GM12878 (cell line): ENCODE measurements around the gene EFHD2. TPM values are rescaled to one million over a fixed set of nuclear protein-coding genes. Genes with fewer than 3 reads are reported as not detected.
A peak's percentile ranks its signal among the peaks of the same experiment; 100 is the strongest.

Experiments used
- BACH1 ChIP-seq: fragments of 450-650 bp; IDR thresholded peaks from 2 replicates; pipeline ENCODE4 v1.6.1; 2017; ENCODE audit warnings: mild to moderate bottlenecking, borderline replicate concordance
- BCL11A ChIP-seq: IDR thresholded peaks from 2 replicates; pipeline ENCODE4 v1.6.1; 2011; ENCODE audit warnings: low read depth, low read length
- BMI1 ChIP-seq: fragments of 450-650 bp; IDR thresholded peaks from 2 replicates; pipeline ENCODE4 v1.6.1; 2016; ENCODE audit warnings: mild to moderate bottlenecking, moderate library complexity, borderline replicate concordance
- CREB1 ChIP-seq: IDR thresholded peaks from 2 replicates; pipeline ENCODE4 v1.6.1; 2012; ENCODE audit warnings: low read depth, mild to moderate bottlenecking, inconsistent platforms
- DPF2 ChIP-seq: fragments of 450-650 bp; IDR thresholded peaks from 2 replicates; pipeline ENCODE4 v1.6.1; 2017; ENCODE audit warnings: mild to moderate bottlenecking
- EED ChIP-seq: sonication (generic); IDR thresholded peaks from 2 replicates; pipeline ENCODE4 v1.6.1; 2016; ENCODE audit warnings: antibody characterized with exemption, low read depth
- EP300 ChIP-seq, 2 experiments: fragments of 150-350 bp in 1 of 2; IDR thresholded peaks; 2 replicates each; pipeline ENCODE4 v1.6.1; 2011 to 2012; ENCODE audit warnings: low read depth in 2 of 2, low read length in 2 of 2, borderline replicate concordance in 1 of 2, improper control_type of control experiment in 1 of 2, inconsistent platforms in 1 of 2; ENCODE audit not compliant: control insufficient read depth in 1 of 2
- ESRRA ChIP-seq: IDR thresholded peaks from 2 replicates; pipeline ENCODE4 v1.6.1; 2012; ENCODE audit warnings: mild to moderate bottlenecking, low read length, improper control_type of control experiment
- GATAD2B ChIP-seq: fragments of 450-650 bp; conservative IDR thresholded peaks from 2 replicates; pipeline ENCODE4 v1.6.1; 2017; ENCODE audit warnings: low read depth, mild to moderate bottlenecking, moderate library complexity
- IKZF1 ChIP-seq: fragments of 450-650 bp; conservative IDR thresholded peaks from 2 replicates; pipeline ENCODE4 v1.6.1; 2017; ENCODE audit warnings: antibody characterized with exemption, mild to moderate bottlenecking
- NBN ChIP-seq: fragments of 450-650 bp; IDR thresholded peaks from 2 replicates; pipeline ENCODE4 v1.6.1; 2016
- NFXL1 ChIP-seq: fragments of 450-650 bp; IDR thresholded peaks from 2 replicates; pipeline ENCODE4 v1.6.1; 2017; ENCODE audit warnings: antibody characterized with exemption, mild to moderate bottlenecking, borderline replicate concordance
- NFYA ChIP-seq: IDR thresholded peaks from 2 replicates; pipeline ENCODE4 v1.6.1; 2011; ENCODE audit warnings: low read depth, mild to moderate bottlenecking, low read length, improper control_type of control experiment, borderline replicate concordance
- NR2C1 ChIP-seq: fragments of 450-650 bp; IDR thresholded peaks from 2 replicates; pipeline ENCODE4 v1.6.1; 2017; ENCODE audit warnings: antibody characterized with exemption, mild to moderate bottlenecking, moderate library complexity
- RAD21 ChIP-seq: IDR thresholded peaks from 2 replicates; pipeline ENCODE4 v1.6.1; 2011; ENCODE audit warnings: mild to moderate bottlenecking, low read depth, low read length, moderate library complexity; ENCODE audit not compliant: insufficient read depth
- RBBP5 ChIP-seq: fragments of 200-600 bp; sonication (generic); conservative IDR thresholded peaks from 2 replicates; pipeline ENCODE4 v1.6.1; 2016
- RELA ChIP-seq: fragments of 450-650 bp; IDR thresholded peaks from 2 replicates; pipeline ENCODE4 v1.8.0; 2014; ENCODE audit warnings: borderline replicate concordance; ENCODE audit not compliant: partially characterized antibody
- SIX5 ChIP-seq: IDR thresholded peaks from 2 replicates; pipeline ENCODE4 v1.6.1; 2011; ENCODE audit warnings: mild to moderate bottlenecking, low read depth, low read length, moderate library complexity; ENCODE audit not compliant: severe bottlenecking
- SMARCA5 ChIP-seq: fragments of 450-650 bp; IDR thresholded peaks from 2 replicates; pipeline ENCODE4 v1.6.1; 2017; ENCODE audit warnings: mild to moderate bottlenecking
- STAT3 ChIP-seq: IDR thresholded peaks from 2 replicates; pipeline ENCODE4 v1.6.1; 2011; ENCODE audit warnings: low read depth, low read length, improper control_type of control experiment
- TAF1 ChIP-seq: IDR thresholded peaks from 2 replicates; pipeline ENCODE4 v1.6.1; 2011; ENCODE audit warnings: mild to moderate bottlenecking, low read depth, low read length, borderline replicate concordance
- TCF7 ChIP-seq: IDR thresholded peaks from 2 replicates; pipeline ENCODE4 v1.6.1; 2014; ENCODE audit warnings: antibody characterized with exemption, borderline replicate concordance
- YY1 ChIP-seq: IDR thresholded peaks from 2 replicates; pipeline ENCODE4 v1.6.1; 2011; ENCODE audit warnings: low read depth, mild to moderate bottlenecking, low read length
- ZNF207 ChIP-seq: fragments of 450-650 bp; IDR thresholded peaks from 2 replicates; pipeline ENCODE4 v1.6.1; 2014; ENCODE audit warnings: antibody characterized with exemption, mild to moderate bottlenecking, borderline replicate concordance
- ZZZ3 ChIP-seq: IDR thresholded peaks from 2 replicates; pipeline ENCODE4 v1.6.1; 2011; ENCODE audit warnings: low read depth; ENCODE audit not compliant: control insufficient read depth, insufficient read length
- polyA plus RNA-seq, 11 experiments: library from polyadenylated mRNA; depleted of rRNA in 4 of 11; unstranded in 6 of 11; stranded (reverse) in 5 of 11; fragments of >200 nt; fragmentation: Nextera tagmentation in 4 of 11; fragmentation: Illumina TruSeq in 1 of 11; extraction: Ambion mirVana in 4 of 11; extraction: Trizol in 1 of 11; gene quantifications; 1 replicate in 1 of 11; 2 replicates in 10 of 11; pipeline versions ENCODE4 v1.2.1 to v1.2.3, GENCODE V29; 2011 to 2016; ENCODE audit warnings: inconsistent platforms in 2 of 11, missing spikeins in 2 of 11, low read depth in 1 of 11
- total RNA-seq, 4 experiments: library from RNA; depleted of rRNA in 3 of 4; stranded (reverse); fragments of >200 nt in 3 of 4; fragmentation: Illumina TruSeq in 1 of 4; extraction: Trizol in 1 of 4; gene quantifications; 2 replicates each; pipeline versions ENCODE4 v1.2.1 to v1.2.3, GENCODE V29; 2013 to 2021
- TF ChIP-seq, protein P1 (sequence below): fragments of 450-650 bp; IDR thresholded peaks from 2 replicates; pipeline ENCODE4 v1.6.1; 2017; ENCODE audit warnings: mild to moderate bottlenecking, moderate library complexity
- TF ChIP-seq, protein P2 (sequence below): fragments of 450-650 bp; IDR thresholded peaks from 2 replicates; pipeline ENCODE4 v1.6.1; 2017; ENCODE audit warnings: borderline replicate concordance

Gene EFHD2
- total and polyA plus RNA-seq, 10 of the 15 experiments (the other 5 are each of a cell fraction or from before 2014, with no cell fraction given) = 4.0 to 114 (median 66.1) TPM

DNA sequence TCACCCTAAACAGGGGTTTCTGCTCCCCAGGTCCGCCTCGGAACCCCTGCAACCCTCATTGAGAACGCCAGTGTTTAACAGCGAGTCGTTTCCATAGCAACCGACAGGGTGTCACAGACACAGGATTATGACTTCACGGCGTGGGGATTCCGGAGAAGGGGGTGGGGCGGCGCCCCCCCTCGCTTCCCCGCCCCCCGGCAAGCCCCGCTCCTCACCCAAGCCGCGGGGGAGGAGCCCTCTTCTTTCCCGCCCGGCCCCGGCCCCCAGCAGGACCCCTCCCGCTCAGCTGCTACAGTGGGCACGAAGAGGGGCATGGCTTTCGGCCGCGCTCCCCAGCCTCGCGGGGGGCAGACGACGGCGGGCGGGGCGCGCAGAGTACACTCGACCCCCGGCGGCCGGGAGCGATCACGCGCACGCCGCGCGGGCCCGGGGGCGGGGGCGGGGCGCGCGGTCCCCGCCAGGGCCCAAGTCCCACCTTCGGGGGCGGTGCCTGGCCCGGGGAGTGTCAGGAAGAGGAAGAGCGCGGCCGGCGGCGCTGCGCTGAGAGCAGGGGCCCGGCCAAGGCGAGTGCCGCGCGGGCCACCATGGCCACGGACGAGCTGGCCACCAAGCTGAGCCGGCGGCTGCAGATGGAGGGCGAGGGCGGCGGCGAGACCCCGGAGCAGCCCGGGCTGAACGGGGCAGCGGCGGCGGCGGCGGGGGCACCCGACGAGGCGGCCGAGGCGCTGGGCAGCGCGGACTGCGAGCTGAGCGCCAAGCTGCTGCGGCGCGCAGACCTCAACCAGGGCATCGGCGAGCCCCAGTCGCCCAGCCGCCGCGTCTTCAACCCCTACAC, at the start of gene EFHD2 (continued):
- TF ChIP-seq, protein P1, sequence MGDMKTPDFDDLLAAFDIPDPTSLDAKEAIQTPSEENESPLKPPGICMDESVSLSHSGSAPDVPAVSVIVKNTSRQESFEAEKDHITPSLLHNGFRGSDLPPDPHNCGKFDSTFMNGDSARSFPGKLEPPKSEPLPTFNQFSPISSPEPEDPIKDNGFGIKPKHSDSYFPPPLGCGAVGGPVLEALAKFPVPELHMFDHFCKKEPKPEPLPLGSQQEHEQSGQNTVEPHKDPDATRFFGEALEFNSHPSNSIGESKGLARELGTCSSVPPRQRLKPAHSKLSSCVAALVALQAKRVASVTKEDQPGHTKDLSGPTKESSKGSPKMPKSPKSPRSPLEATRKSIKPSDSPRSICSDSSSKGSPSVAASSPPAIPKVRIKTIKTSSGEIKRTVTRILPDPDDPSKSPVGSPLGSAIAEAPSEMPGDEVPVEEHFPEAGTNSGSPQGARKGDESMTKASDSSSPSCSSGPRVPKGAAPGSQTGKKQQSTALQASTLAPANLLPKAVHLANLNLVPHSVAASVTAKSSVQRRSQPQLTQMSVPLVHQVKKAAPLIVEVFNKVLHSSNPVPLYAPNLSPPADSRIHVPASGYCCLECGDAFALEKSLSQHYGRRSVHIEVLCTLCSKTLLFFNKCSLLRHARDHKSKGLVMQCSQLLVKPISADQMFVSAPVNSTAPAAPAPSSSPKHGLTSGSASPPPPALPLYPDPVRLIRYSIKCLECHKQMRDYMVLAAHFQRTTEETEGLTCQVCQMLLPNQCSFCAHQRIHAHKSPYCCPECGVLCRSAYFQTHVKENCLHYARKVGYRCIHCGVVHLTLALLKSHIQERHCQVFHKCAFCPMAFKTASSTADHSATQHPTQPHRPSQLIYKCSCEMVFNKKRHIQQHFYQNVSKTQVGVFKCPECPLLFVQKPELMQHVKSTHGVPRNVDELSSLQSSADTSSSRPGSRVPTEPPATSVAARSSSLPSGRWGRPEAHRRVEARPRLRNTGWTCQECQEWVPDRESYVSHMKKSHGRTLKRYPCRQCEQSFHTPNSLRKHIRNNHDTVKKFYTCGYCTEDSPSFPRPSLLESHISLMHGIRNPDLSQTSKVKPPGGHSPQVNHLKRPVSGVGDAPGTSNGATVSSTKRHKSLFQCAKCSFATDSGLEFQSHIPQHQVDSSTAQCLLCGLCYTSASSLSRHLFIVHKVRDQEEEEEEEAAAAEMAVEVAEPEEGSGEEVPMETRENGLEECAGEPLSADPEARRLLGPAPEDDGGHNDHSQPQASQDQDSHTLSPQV = 0 out of 2 replicates have a peak, but pooled peaks have one; percentile 31
- TF ChIP-seq, protein P2, sequence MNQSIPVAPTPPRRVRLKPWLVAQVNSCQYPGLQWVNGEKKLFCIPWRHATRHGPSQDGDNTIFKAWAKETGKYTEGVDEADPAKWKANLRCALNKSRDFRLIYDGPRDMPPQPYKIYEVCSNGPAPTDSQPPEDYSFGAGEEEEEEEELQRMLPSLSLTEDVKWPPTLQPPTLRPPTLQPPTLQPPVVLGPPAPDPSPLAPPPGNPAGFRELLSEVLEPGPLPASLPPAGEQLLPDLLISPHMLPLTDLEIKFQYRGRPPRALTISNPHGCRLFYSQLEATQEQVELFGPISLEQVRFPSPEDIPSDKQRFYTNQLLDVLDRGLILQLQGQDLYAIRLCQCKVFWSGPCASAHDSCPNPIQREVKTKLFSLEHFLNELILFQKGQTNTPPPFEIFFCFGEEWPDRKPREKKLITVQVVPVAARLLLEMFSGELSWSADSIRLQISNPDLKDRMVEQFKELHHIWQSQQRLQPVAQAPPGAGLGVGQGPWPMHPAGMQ = no peak
- TF ChIP-seq ZNF207 = 0 out of 2 replicates have a peak, but pooled peaks have one; percentile 27
- peak; percentile 89 for TF ChIP-seq CREB1
- no peak for TF ChIP-seq RBBP5
- no peak for TF ChIP-seq ZZZ3
- peak; percentile 70; the same call in 1 of the 2 replicates for TF ChIP-seq TAF1
- TF ChIP-seq ESRRA = no peak
- peak; percentile 90 for TF ChIP-seq GATAD2B
- no peak for TF ChIP-seq EED
- no peak; the same call in 1 of the 2 replicates for TF ChIP-seq IKZF1
- TF ChIP-seq NR2C1 = peak; percentile 12; the same call in 1 of the 2 replicates
- TF ChIP-seq STAT3 = no peak
- no peak for TF ChIP-seq NBN
- no peak for TF ChIP-seq NFYA
- no peak for TF ChIP-seq SIX5
- 0 out of 2 replicates have a peak, but pooled peaks have one; percentile 70 for TF ChIP-seq DPF2
- TF ChIP-seq BMI1 = peak; percentile 97
- TF ChIP-seq RAD21 = no peak
- no peak for TF ChIP-seq BCL11A
- TF ChIP-seq EP300 (IDR thresholded peaks at IDR 0.05; ENCODE audit: borderline replicate concordance in 1 of 2, control insufficient read depth in 1 of 2, low read depth in 2 of 2, low read length in 2 of 2) = no peak
- peak; percentile 82 for TF ChIP-seq SMARCA5
- TF ChIP-seq BACH1 = peak; percentile 88
- no peak for TF ChIP-seq TCF7
- no peak for TF ChIP-seq NFXL1
- peak; percentile 46 for TF ChIP-seq RELA
- TF ChIP-seq YY1 = peak; percentile 67; the same call in 1 of the 2 replicates
